BLaER1 (cell line): ENCODE results near the gene PLPP4.

Experiments used
- H3K27ac ChIP-seq: shearing (Covaris generic); formaldehyde crosslinking; 2 replicates; pipeline ENCODE4 v1.8.1; 2022
- H3K27me3 ChIP-seq: shearing (Covaris generic); formaldehyde crosslinking; 2 replicates; pipeline ENCODE4 v1.8.1; 2022
- H3K36me3 ChIP-seq: shearing (Covaris generic); formaldehyde crosslinking; 2 replicates; pipeline ENCODE4 v1.8.1; 2022
- H3K4me1 ChIP-seq: shearing (Covaris generic); formaldehyde crosslinking; 2 replicates; pipeline ENCODE4 v1.8.1; 2022
- H3K4me2 ChIP-seq: shearing (Covaris generic); formaldehyde crosslinking; 2 replicates; pipeline ENCODE4 v1.8.1; 2022
- H3K4me3 ChIP-seq: shearing (Covaris generic); formaldehyde crosslinking; 2 replicates; pipeline ENCODE4 v1.8.1; 2022
- H3K9ac ChIP-seq: shearing (Covaris generic); formaldehyde crosslinking; 2 replicates; pipeline ENCODE4 v1.8.1; 2022
- H3K9me3 ChIP-seq: shearing (Covaris generic); formaldehyde crosslinking; 2 replicates; pipeline ENCODE4 v1.8.1; 2022
- H4K20me1 ChIP-seq: shearing (Covaris generic); formaldehyde crosslinking; 2 replicates; pipeline ENCODE4 v1.8.1; 2022
- Cebpa-rat ChIP-seq: shearing (Covaris generic); IDR thresholded peaks from 2 replicates; pipeline ENCODE4 v1.8.1; 2022

Gene PLPP4

DNA sequence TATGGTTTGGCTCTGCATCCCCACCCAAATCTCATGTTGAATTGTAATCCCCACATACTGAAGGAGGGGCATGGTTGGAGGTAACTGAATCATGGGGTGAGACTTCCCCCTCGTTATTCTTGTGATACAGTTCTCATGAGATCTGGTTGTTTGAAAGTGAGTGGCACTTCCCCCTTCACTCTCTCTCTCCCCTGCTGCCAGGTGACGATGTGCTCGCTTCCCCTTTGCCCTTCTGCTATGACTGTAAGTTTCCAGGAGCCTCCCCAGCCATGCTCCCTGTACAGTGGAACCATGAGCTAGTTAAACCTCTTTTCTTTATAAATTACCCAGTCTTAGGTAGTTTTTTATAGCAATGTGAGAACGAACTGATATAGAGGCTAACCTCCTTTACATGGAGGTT lies 16.6 kb downstream of the PLPP4 start:
- Histone ChIP-seq H3K27ac (no peak overlapping the region), H3K4me3 (no peak overlapping the region), H3K36me3 (no peaks in the 10 kb centered on the region), H3K9me3 (no peaks in the 10 kb centered on the region), H4K20me1 (no peaks in the 10 kb centered on the region), H3K27me3 (no peaks in the 10 kb centered on the region), H3K9ac (no peak overlapping the region), H3K4me1 (no peaks in the 10 kb centered on the region), H3K4me2 (no peak overlapping the region)
- TF ChIP-seq Cebpa-rat, result no peak

DNA sequence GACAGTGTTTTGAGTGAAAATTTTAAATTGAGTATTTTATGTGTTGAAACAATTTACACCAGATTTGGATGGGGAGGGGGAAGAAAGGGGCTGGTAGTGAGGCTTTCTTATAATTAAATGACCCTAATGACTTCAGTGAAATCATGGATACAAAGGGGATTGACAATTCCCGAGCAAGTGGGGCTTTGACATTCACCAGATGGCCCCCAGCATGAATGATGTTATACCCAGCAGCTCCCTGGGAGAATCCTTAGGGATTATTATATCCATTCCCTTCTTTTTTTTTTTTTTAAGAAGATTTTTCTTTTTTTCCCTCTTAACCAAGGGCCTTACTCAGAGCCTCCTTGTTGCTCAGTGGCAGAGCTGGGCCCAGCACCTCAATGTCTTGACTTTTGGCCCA lies 17.9 kb downstream of the PLPP4 start:
- Histone ChIP-seq H3K9me3 (no peaks in the 10 kb centered on the region), H3K4me1 (no peaks in the 10 kb centered on the region), H3K36me3 (no peaks in the 10 kb centered on the region), H3K9ac (no peak overlapping the region), H3K4me3 (no peak overlapping the region), H3K27ac (no peak overlapping the region), H3K4me2 (no peak overlapping the region), H4K20me1 (no peaks in the 10 kb centered on the region), H3K27me3 (no peaks in the 10 kb centered on the region)
- no peak for TF ChIP-seq Cebpa-rat

DNA sequence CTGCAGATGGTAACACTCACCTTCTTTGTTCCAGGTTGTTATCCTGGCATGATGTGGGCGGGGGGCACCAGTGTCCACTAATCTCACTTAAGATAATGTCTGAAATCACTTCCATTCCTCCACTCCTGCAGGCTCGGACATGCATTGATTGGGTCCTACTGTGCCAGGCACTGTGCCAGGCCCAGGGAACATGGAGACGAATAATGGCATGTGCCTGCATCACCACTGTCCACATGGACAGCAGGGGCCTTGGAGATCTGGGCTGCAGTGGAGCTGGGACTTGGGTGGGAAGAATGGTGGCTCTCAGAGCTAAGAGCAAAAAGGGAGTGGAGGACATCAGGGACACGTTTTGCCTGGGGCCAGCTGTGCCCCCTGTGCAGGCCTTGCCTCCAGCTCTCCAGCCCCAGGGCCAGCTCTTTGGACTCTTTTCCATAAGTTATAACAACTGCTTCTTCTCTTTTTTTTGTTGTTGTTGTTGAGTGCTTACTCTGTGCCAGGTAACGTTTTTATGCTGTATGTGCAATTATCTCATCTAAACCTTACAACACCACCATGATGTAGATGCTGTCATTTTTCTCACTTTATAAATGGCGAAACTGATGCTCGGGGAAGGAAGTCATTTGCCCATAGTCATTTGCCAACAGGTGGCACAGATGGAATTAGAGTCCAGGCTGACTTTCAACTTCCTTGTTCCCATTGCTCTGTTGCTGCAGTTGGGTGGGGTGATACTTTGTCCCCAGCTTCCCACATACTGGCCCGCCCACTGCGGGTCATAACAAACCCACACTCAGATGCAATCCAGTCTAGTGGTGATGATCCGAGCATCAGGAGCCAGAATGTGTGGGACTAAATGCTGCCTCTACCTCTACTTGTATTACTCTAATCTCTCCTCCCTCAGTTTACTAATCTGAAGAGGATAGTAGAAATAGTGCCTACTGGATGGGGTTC lies 19.1 kb downstream of the PLPP4 start:
- H3K27ac ChIP-seq, result no peak overlapping the region
- H3K9ac ChIP-seq, result no peak overlapping the region
- H3K4me1 ChIP-seq, result no peaks in the 10 kb centered on the region
- no peaks in the 10 kb centered on the region for H3K27me3 ChIP-seq
- H3K4me3 ChIP-seq, result no peak overlapping the region
- no peak overlapping the region for H3K4me2 ChIP-seq
- TF ChIP-seq Cebpa-rat, result no peak
- H4K20me1 ChIP-seq, result no peaks in the 10 kb centered on the region
- no peaks in the 10 kb centered on the region for H3K36me3 ChIP-seq
- no peaks in the 10 kb centered on the region for H3K9me3 ChIP-seq

DNA sequence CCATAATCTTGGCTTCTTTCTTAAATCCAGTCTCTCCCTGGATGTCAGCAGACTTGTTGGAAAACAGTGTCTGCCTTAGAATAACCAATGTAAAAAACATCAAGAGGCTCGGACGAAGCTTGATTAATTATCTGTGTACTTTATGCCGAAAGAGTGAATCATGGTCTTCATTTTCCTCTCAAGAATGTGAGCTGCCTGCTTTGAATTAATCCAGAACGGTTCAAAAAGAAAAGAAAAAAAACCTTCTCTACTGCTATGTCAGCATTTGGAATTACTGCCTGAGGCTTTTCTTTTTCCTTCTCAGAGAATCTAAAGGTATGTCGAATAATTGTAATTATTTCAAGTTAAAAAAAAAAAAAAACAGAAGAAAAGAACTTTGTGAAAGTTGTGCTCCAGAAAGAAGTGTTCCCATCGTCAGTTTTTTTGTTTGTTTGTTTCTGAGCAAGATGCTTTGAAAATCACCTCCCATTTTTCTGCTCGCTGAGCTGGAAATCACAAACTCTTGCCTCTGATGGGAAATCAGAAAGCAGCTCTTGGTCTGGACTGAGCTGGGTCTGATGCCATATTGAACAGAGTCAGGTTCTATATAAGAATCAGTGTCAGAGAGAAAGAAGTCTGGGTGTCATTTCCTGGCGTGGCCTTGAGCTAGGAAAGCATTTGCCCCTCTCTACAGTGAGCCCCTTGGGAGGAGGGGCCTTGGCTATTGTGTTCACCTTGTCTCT lies 20.2 kb downstream of the PLPP4 start:
- no peak for TF ChIP-seq Cebpa-rat
- Histone ChIP-seq H3K4me3 (no peak overlapping the region), H3K27me3 (no peaks in the 10 kb centered on the region)

DNA sequence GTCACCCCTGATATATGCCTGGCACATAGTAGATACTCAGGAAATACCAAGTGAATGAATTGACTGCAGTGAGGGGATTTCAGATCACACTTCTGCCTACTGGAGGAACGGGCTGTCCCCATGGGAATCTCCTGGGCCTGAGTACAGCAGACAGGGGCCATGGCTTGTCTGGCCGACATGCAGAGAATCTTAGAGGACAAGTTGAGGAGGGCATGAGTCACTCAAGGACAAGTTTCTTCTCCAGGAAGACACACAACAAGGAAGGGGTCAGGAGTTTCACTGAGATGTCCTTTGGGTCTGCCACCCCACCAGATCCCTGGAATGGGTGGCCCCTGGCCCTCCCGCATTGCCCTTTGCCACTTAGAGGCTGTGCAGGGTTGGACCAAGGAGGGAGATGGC lies 20.7 kb downstream of the PLPP4 start:
- Histone ChIP-seq H3K9me3 (no peaks in the 10 kb centered on the region; the same call in 1 of the 2 replicates), H3K4me2 (no peak overlapping the region), H4K20me1 (no peaks in the 10 kb centered on the region), H3K9ac (no peak overlapping the region), H3K4me1 (no peaks in the 10 kb centered on the region), H3K36me3 (no peaks in the 10 kb centered on the region), H3K27ac (no peak overlapping the region), H3K27me3 (no peaks in the 10 kb centered on the region), H3K4me3 (no peak overlapping the region)
- no peak for TF ChIP-seq Cebpa-rat

More for the DNA sequence above, 20.2 kb downstream of the PLPP4 start:
- no peak overlapping the region for H3K4me2 ChIP-seq
- no peaks in the 10 kb centered on the region for H3K4me1 ChIP-seq
- H3K36me3 ChIP-seq, result no peaks in the 10 kb centered on the region
- no peak overlapping the region for H3K9ac ChIP-seq
- H3K27ac ChIP-seq, result no peak overlapping the region
- no peaks in the 10 kb centered on the region for H4K20me1 ChIP-seq
- no peaks in the 10 kb centered on the region; the same call in 1 of the 2 replicates for H3K9me3 ChIP-seq

DNA sequence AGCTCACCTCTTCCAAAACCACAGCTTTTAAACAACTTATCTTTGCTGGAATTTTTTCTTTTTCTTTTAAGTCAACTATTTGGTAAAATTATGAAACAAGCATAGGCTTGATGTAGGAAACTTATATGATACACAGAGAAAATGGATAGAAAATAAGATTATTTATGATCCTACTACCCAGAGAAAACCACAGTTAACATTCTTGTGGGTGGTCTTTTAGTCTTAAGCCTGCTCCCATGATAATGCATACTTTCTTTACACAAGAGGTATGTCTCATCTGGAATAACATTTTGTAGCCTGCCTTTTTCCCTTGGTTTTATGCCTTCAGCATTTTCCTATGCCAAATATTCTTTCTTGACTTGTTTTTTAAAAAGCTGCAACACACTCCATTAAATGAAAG lies 21.4 kb downstream of the PLPP4 start:
- H3K36me3 ChIP-seq, result no peaks in the 10 kb centered on the region
- no peak for TF ChIP-seq Cebpa-rat
- no peak overlapping the region for H3K9ac ChIP-seq
- H3K27ac ChIP-seq, result no peak overlapping the region
- H3K4me3 ChIP-seq, result no peak overlapping the region
- H3K9me3 ChIP-seq, result no peaks in the 10 kb centered on the region; the same call in 1 of the 2 replicates
- no peak overlapping the region for H3K4me2 ChIP-seq
- no peaks in the 10 kb centered on the region for H3K27me3 ChIP-seq
- H3K4me1 ChIP-seq, result no peaks in the 10 kb centered on the region
- H4K20me1 ChIP-seq, result no peaks in the 10 kb centered on the region

DNA sequence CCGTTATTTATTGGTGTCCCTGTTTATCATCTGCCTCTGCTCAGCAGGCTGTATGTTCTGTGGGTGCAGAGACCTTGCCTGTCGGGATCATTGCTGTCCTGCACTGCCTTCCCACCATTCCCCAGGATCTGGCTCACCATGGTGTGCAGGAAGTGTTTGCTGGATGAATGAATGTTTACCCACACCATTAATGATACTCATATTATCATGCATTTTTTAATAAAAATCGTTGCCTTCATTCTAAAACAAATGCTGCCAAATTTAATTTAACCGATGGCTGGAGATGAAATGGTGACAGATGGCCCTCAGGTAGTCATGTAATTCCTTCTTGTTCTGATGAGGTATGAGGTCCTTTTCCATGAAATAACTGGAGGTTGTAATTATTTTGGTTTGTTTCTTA lies 22.5 kb downstream of the PLPP4 start:
- Histone ChIP-seq H4K20me1 (no peaks in the 10 kb centered on the region), H3K27me3 (no peaks in the 10 kb centered on the region), H3K36me3 (no peaks in the 10 kb centered on the region), H3K4me2 (no peak overlapping the region), H3K9me3 (no peaks in the 10 kb centered on the region; the same call in 1 of the 2 replicates), H3K4me3 (no peak overlapping the region), H3K27ac (no peak overlapping the region), H3K9ac (no peak overlapping the region), H3K4me1 (no peaks in the 10 kb centered on the region)
- TF ChIP-seq Cebpa-rat, result no peak

DNA sequence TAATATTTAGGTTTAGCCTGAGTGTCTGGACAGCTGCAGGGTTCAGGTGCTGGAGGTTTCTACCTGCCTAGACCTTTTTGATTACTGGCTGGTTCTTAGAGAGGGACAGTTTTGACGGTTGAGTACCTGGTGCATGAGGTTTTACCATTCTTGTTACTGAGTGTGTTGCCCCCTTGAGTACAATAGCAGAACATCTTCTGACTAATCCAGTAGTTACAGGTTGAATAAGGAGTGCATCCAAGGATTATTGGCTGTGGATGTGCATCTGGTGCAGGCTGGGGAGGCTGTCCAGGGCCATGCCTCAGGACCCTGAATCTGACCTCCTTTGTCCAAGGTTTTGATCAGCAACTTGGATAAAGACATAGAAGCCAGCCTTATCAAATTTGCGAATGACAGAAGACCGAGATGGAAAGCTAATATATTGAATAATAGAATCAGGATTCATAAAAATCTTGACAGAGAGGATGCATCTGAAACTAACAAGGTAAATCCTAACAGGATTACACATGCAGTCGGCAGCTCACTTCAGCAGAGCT lies 23.1 kb downstream of the PLPP4 start:
- no peaks in the 10 kb centered on the region; the same call in 1 of the 2 replicates for H3K9me3 ChIP-seq
- H3K27ac ChIP-seq, result no peak overlapping the region
- no peaks in the 10 kb centered on the region for H4K20me1 ChIP-seq
- no peak for TF ChIP-seq Cebpa-rat
- H3K9ac ChIP-seq, result no peak overlapping the region
- no peak overlapping the region for H3K4me3 ChIP-seq
- H3K4me2 ChIP-seq, result no peak overlapping the region
- no peaks in the 10 kb centered on the region for H3K4me1 ChIP-seq
- no peaks in the 10 kb centered on the region for H3K27me3 ChIP-seq
- no peaks in the 10 kb centered on the region for H3K36me3 ChIP-seq

DNA sequence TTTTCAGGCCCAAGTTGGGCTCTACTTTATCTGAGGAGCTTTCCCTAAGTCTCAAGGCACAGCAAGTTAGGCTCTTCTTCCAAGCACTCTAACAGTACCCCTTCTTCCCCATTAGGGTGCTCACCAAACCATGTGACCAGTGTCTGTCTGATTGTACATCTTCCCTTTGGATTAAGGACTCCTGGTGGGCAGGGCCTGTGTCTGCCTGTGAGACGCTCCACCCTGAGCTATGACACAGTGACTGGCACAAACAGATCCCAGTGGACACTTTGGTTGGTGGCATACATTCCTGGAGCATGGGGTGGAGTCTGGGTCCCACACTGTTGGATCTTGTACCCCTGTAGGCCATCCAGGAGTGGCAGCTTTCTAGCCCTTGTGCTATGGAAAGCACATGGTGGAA lies 23.8 kb downstream of the PLPP4 start:
- no peak overlapping the region for H3K4me2 ChIP-seq
- no peak overlapping the region for H3K4me3 ChIP-seq
- no peaks in the 10 kb centered on the region for H3K27me3 ChIP-seq
- H3K4me1 ChIP-seq, result no peaks in the 10 kb centered on the region
- no peaks in the 10 kb centered on the region; the same call in 1 of the 2 replicates for H3K9me3 ChIP-seq
- no peak overlapping the region for H3K9ac ChIP-seq
- H3K36me3 ChIP-seq, result no peaks in the 10 kb centered on the region
- H3K27ac ChIP-seq, result no peak overlapping the region
- no peaks in the 10 kb centered on the region for H4K20me1 ChIP-seq
- no peak for TF ChIP-seq Cebpa-rat

DNA sequence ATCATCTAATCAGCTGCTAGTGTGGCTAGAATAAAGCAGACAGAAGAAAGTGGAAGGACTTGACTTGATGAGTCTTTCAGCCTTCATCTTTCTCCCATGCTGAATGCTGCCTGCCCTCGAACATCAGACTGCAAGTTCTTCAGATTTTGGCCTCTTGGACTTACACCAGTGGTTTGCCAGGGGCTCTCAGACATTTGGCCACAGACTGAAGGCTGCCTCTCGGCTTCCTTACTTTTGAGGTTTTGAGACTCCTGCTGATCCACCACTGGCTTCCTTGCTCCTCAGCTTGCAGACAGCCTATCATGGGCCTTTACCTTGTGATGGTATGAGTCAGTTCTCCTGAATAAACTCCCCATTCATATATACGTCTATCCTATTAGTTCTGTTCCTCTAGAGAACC lies 26.0 kb downstream of the PLPP4 start:
- no peak overlapping the region for H3K9ac ChIP-seq
- no peak overlapping the region for H3K27ac ChIP-seq
- TF ChIP-seq Cebpa-rat, result no peak
- H3K4me3 ChIP-seq, result no peak overlapping the region
- H3K27me3 ChIP-seq, result no peaks in the 10 kb centered on the region
- no peaks in the 10 kb centered on the region; the same call in 1 of the 2 replicates for H3K9me3 ChIP-seq
- H3K4me2 ChIP-seq, result no peak overlapping the region
- no peaks in the 10 kb centered on the region for H3K4me1 ChIP-seq
- no peaks in the 10 kb centered on the region for H4K20me1 ChIP-seq
- no peaks in the 10 kb centered on the region for H3K36me3 ChIP-seq
